ENCODE data around the gene GSE1. TPM values are rescaled to one million over a fixed set of nuclear protein-coding genes. Genes with fewer than 3 reads are reported as not detected.

The GSE1 gene
- total RNA-seq, 1 experiment from 2014 or later, result 124 TPM

GRCh38 chr16:85688586-85689284 lies 75.6 kb downstream of the GSE1 start, which contains the start of gene GINS2 (continued):
- TF ChIP-seq ARID4B (CRISPR knock-in tag; IDR thresholded peaks at IDR 0.05; ENCODE audit: borderline replicate concordance) (peak; percentile 94; the same call in 1 of the 2 replicates), ZMAT4 (CRISPR knock-in tag; IDR thresholded peaks at IDR 0.05) (no peak), NR1H2 (CRISPR knock-in tag; IDR thresholded peaks at IDR 0.05) (no peak), ZNF121 (CRISPR knock-in tag; IDR thresholded peaks at IDR 0.05) (no peak), PRDM15 (CRISPR knock-in tag; IDR thresholded peaks at IDR 0.05) (no peak), ELF4 (CRISPR knock-in tag; IDR thresholded peaks at IDR 0.05; ENCODE audit: low read depth) (no peak), AFF4 (CRISPR knock-in tag; IDR thresholded peaks at IDR 0.05; ENCODE audit: borderline replicate concordance) (no peak), USF2 (CRISPR knock-in tag; IDR thresholded peaks at IDR 0.05) (no peak), ZNF532 (CRISPR knock-in tag; IDR thresholded peaks at IDR 0.05; ENCODE audit: borderline replicate concordance) (no peak), ATF6 (CRISPR knock-in tag; IDR thresholded peaks at IDR 0.05) (no peak), USF1 (CRISPR knock-in tag; IDR thresholded peaks at IDR 0.05) (no peak; the same call in 1 of the 2 replicates), RORB (CRISPR knock-in tag; IDR thresholded peaks at IDR 0.05) (no peak), KAT7 (CRISPR knock-in tag; IDR thresholded peaks at IDR 0.05; ENCODE audit: borderline replicate concordance) (peak; percentile 80; the same call in 1 of the 2 replicates), CDX4 (CRISPR knock-in tag; IDR thresholded peaks at IDR 0.05; ENCODE audit: borderline replicate concordance) (no peak)
